Measurements from ENCODE around the gene POLR1F.

Gene POLR1F

GRCh38 chr7:19708397-19709248 is at the start of gene POLR1F:
Gene POLR1F (minus strand): TSS chr7:19709037. CDS start chr7:19709016, 21 bp downstream.
- Histone ChIP-seq H3K4me3 (replicated peaks; ENCODE audit: low read depth, low read length) (peak within 1 kb of the TSS; percentile 88), H3K36me3 (ENCODE audit: control insufficient read depth, insufficient read depth, low read length) (no peaks in the 10 kb centered on the region), H3K27me3 (replicated peaks; ENCODE audit: control insufficient read depth, insufficient read depth, low read length) (no peaks in the 10 kb centered on the region)
- DNase-seq (ENCODE audit: extremely low read depth, insufficient read length), result peak; percentile 93
- peak; percentile 95 for TF ChIP-seq CTCF (IDR thresholded peaks at IDR 0.05; ENCODE audit: insufficient read depth, low read length, poor library complexity, severe bottlenecking)

GRCh38 chr7:19754521-19755116 is 45.8 kb upstream of the POLR1F start:
- Histone ChIP-seq H3K27me3 (replicated peaks; ENCODE audit: control insufficient read depth, insufficient read depth, low read length) (no peaks in the 10 kb centered on the region), H3K36me3 (ENCODE audit: control insufficient read depth, insufficient read depth, low read length) (no peaks in the 10 kb centered on the region), H3K4me3 (replicated peaks; ENCODE audit: low read depth, low read length) (no peak overlapping the region)
- peak; percentile 36 for DNase-seq (ENCODE audit: extremely low read depth, insufficient read length)
- TF ChIP-seq CTCF (IDR thresholded peaks at IDR 0.05; ENCODE audit: insufficient read depth, low read length, poor library complexity, severe bottlenecking), result peak; percentile 61

- H3K27me3 ChIP-seq (replicated peaks; ENCODE audit: control insufficient read depth, insufficient read depth, low read length), result no peaks in the 10 kb centered on the region
- TF ChIP-seq CTCF (IDR thresholded peaks at IDR 0.05; ENCODE audit: insufficient read depth, low read length, poor library complexity, severe bottlenecking), result no peak
- DNase-seq (ENCODE audit: extremely low read depth, insufficient read length), result no peak
- no peaks in the 10 kb centered on the region for H3K36me3 ChIP-seq (ENCODE audit: control insufficient read depth, insufficient read depth, low read length)
- no peak overlapping the region for H3K4me3 ChIP-seq (replicated peaks; ENCODE audit: low read depth, low read length)
Measured at GRCh38 chr7:19752020-19752419, 43.2 kb upstream of the POLR1F start.

- Histone ChIP-seq H3K4me3 (replicated peaks; ENCODE audit: low read depth, low read length) (no peak overlapping the region), H3K27me3 (replicated peaks; ENCODE audit: control insufficient read depth, insufficient read depth, low read length) (no peaks in the 10 kb centered on the region), H3K36me3 (ENCODE audit: control insufficient read depth, insufficient read depth, low read length) (no peaks in the 10 kb centered on the region)
- no peak for DNase-seq (ENCODE audit: extremely low read depth, insufficient read length)
- no peak for TF ChIP-seq CTCF (IDR thresholded peaks at IDR 0.05; ENCODE audit: insufficient read depth, low read length, poor library complexity, severe bottlenecking)
Measured at GRCh38 chr7:19749658-19750057, 40.8 kb upstream of the POLR1F start.

- H3K27me3 ChIP-seq (replicated peaks; ENCODE audit: control insufficient read depth, insufficient read depth, low read length), result no peaks in the 10 kb centered on the region
- no peak for DNase-seq (ENCODE audit: extremely low read depth, insufficient read length)
- H3K36me3 ChIP-seq (ENCODE audit: control insufficient read depth, insufficient read depth, low read length), result no peaks in the 10 kb centered on the region
- no peak overlapping the region for H3K4me3 ChIP-seq (replicated peaks; ENCODE audit: low read depth, low read length)
- peak; percentile 46 for TF ChIP-seq CTCF (IDR thresholded peaks at IDR 0.05; ENCODE audit: insufficient read depth, low read length, poor library complexity, severe bottlenecking)
Measured at GRCh38 chr7:19747740-19748339, 39.0 kb upstream of the POLR1F start.
